Activated naive CD4-positive, alpha-beta T cell treated with anti-CD3 and anti-CD28 coated beads, Interleukin-2, amount 10 ng/mL, durations not matched to agents 7 days and 5 days (primary cell): ENCODE data around the gene DZIP1L.

Experiments used
- CTCF ChIA-PET: fragments of 350-600 bp; sonication (Branson Sonifier 250); formaldehyde crosslinking; loops from one replicate; lab custom pipeline; 2021; ENCODE audit warnings: antibody characterized with exemption; lab: Charles Lee
- DNase-seq: peaks from one replicate; pipeline ENCODE4 v3.0.0-alpha.2; 2020
- H3K27ac Mint-ChIP-seq: one replicate; pipeline ENCODE4 v1.8.0; 2021; ENCODE audit warnings: mild to moderate bottlenecking, moderate library complexity, mixed read lengths
- H3K27me3 Mint-ChIP-seq: one replicate; pipeline ENCODE4 v1.8.0; 2021; ENCODE audit warnings: mild to moderate bottlenecking, mixed read lengths
- H3K36me3 Mint-ChIP-seq: one replicate; pipeline ENCODE4 v1.8.0; 2021; ENCODE audit warnings: mixed read lengths
- H3K4me1 Mint-ChIP-seq: one replicate; pipeline ENCODE4 v1.8.0; 2021; ENCODE audit warnings: mixed read lengths
- H3K4me3 Mint-ChIP-seq: one replicate; pipeline ENCODE4 v1.8.0; 2021; ENCODE audit warnings: mild to moderate bottlenecking, moderate library complexity, mixed read lengths
- H3K9me3 Mint-ChIP-seq: one replicate; pipeline ENCODE4 v1.8.0; 2021; ENCODE audit warnings: mixed read lengths

DZIP1L gene

DNA sequence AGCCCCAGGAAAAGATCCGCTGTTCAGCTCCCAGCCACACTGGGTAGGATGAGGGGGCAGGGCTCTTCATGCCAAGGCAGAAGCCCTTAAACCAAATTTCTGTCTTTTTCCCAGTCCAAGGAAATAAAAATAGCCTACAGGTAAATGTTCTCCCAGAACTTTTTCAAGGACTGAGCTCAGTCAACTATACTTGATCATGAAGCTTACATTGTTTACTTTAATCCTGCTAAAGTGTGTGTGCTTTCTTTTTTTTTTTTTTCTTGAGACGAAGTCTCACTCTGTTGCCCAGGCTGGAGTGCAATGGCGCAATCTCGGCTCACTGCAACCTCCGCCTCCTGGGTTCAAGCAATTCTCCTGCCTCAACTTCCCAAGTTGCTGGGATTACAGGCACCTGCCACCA lies 87.6 kb downstream of the DZIP1L start:
- CTCF ChIA-PET: no interaction called here
- Mint-ChIP-seq H3K27ac (no peak overlapping the region), H3K4me1 (no peaks in the 10 kb centered on the region), H3K9me3 (no peaks in the 10 kb centered on the region), H3K4me3 (no peak overlapping the region), H3K36me3 (no peaks in the 10 kb centered on the region), H3K27me3 (peaks cover 19% of the 10 kb centered on the region)
- DNase-seq: no peak

GRCh38 chr3:138025553-138025952 lies 89.9 kb downstream of the DZIP1L start:
- Mint-ChIP-seq H3K27ac (no peak overlapping the region), H3K36me3 (no peaks in the 10 kb centered on the region), H3K9me3 (no peaks in the 10 kb centered on the region), H3K4me3 (no peak overlapping the region), H3K27me3 (peaks cover 16% of the 10 kb centered on the region), H3K4me1 (no peaks in the 10 kb centered on the region)
- no peak for DNase-seq
- CTCF ChIA-PET: no interaction called here

DNA sequence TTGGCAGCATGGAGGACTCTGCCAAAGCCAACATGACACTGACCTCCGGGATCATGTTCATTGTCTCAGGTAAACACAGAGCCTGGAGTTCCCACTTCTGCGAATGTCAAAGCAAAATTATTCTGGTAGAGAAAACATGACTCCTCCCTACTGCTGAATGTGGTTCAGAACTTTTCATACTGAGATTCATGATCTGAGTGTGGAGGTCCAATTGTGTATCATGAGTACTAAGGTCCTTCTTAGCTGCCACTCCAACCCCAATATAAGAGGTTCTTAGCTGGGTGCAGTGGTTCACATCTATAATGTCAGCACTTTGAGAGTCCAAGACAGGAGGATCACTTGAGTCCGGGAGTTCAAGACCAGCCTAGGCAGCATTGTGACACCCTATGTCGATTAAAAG lies 91.7 kb downstream of the DZIP1L start:
- Mint-ChIP-seq H3K36me3 (no peaks in the 10 kb centered on the region), H3K9me3 (no peaks in the 10 kb centered on the region), H3K27ac (no peak overlapping the region), H3K4me1 (no peaks in the 10 kb centered on the region), H3K4me3 (no peak overlapping the region), H3K27me3 (peaks cover 16% of the 10 kb centered on the region)
- DNase-seq: no peak
- CTCF ChIA-PET: no interaction called here

- H3K27ac Mint-ChIP-seq: no peak overlapping the region
- CTCF ChIA-PET: no interaction called here
- no peak overlapping the region for H3K4me3 Mint-ChIP-seq
Observed at GRCh38 chr3:138019281-138020069, 95.9 kb downstream of the DZIP1L start.

GRCh38 chr3:138016065-138016464 lies 99.3 kb downstream of the DZIP1L start:
- H3K9me3 Mint-ChIP-seq: no peaks in the 10 kb centered on the region
- no peak overlapping the region for H3K27ac Mint-ChIP-seq
- CTCF ChIA-PET: interaction anchor here (1.1 kb wide), 1 partner anchor 102 kb away, joined by 3 read pairs; no protein-coding TSS in a partner anchor
- no peak for DNase-seq
- no peaks in the 10 kb centered on the region for H3K4me1 Mint-ChIP-seq
- peaks cover 8% of the 10 kb centered on the region for H3K27me3 Mint-ChIP-seq
- H3K4me3 Mint-ChIP-seq: no peak overlapping the region
- no peaks in the 10 kb centered on the region for H3K36me3 Mint-ChIP-seq

More at GRCh38 chr3:138019281-138020069, 95.9 kb downstream of the DZIP1L start:
- no peak for DNase-seq
- no peaks in the 10 kb centered on the region for H3K9me3 Mint-ChIP-seq
- H3K36me3 Mint-ChIP-seq: no peaks in the 10 kb centered on the region
- H3K4me1 Mint-ChIP-seq: no peaks in the 10 kb centered on the region
- H3K27me3 Mint-ChIP-seq: peaks cover 2% of the 10 kb centered on the region

- Mint-ChIP-seq H3K9me3 (no peaks in the 10 kb centered on the region), H3K4me3 (no peak overlapping the region), H3K27me3 (peaks cover 8% of the 10 kb centered on the region), H3K36me3 (no peaks in the 10 kb centered on the region), H3K27ac (no peak overlapping the region), H3K4me1 (no peaks in the 10 kb centered on the region)
- no peak for DNase-seq
- CTCF ChIA-PET: no interaction called here
Observed at GRCh38 chr3:138012526-138012925, 102.9 kb downstream of the DZIP1L start.
